Omental fat pad (tissue), 4 donors: ENCODE measurements around the gene ALK. TPM values are rescaled to one million over a fixed set of nuclear protein-coding genes. Genes with fewer than 3 reads are reported as not detected.

ENCODE experiments used
- ATAC-seq: fragments of 150-250 bp; one replicate; pipeline ENCODE4 v1.9.1; 2016; ENCODE audit warnings: mild to moderate bottlenecking, moderate library complexity; ENCODE audit not compliant: low FRiP score
- DNase-seq: peaks from one replicate; pipeline ENCODE4 v3.0.0-alpha.2; 2019; ENCODE audit warnings: low spot score
- total RNA-seq, 4 donors: library from RNA; depleted of rRNA; stranded (reverse); fragments of >200 nt; gene quantifications; one replicate each; pipeline ENCODE4 v1.1.0, GENCODE V29; 2016
- TF ChIP-seq, protein P1 (sequence below), 3 donors: fragments of 450-650 bp; IDR thresholded peaks; one replicate each; pipeline ENCODE4 v1.5.1; 2016 to 2017; ENCODE audit warnings: antibody characterized with exemption in 3 of 3, mild to moderate bottlenecking in 3 of 3, moderate library complexity in 2 of 3

The ALK gene
- total RNA-seq, 4 donors from 2014 or later: 0.12 to 2.2 (median 0.44) TPM; not detected in 1

DNA sequence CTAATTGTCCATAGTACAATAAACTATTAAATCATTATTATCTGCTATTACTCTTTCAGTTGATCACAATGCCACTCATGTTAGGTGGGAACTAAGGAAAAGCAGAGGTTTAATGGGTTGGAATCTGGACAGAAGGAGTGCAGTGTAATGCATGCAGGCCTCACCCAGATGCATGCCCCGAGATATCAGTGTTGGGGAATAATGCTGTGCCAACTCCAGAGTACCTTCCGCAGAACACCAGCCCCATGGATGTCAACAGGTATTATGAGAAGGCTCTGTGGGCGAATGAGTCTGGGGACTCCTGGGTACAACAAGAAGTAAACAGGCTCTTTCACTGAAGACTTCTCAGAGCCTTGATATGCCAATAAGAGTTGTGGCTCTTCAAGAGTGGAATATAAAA is 377.4 kb downstream of the ALK start:
- ATAC-seq: no peak
- no peak for DNase-seq
- TF ChIP-seq, protein P1, sequence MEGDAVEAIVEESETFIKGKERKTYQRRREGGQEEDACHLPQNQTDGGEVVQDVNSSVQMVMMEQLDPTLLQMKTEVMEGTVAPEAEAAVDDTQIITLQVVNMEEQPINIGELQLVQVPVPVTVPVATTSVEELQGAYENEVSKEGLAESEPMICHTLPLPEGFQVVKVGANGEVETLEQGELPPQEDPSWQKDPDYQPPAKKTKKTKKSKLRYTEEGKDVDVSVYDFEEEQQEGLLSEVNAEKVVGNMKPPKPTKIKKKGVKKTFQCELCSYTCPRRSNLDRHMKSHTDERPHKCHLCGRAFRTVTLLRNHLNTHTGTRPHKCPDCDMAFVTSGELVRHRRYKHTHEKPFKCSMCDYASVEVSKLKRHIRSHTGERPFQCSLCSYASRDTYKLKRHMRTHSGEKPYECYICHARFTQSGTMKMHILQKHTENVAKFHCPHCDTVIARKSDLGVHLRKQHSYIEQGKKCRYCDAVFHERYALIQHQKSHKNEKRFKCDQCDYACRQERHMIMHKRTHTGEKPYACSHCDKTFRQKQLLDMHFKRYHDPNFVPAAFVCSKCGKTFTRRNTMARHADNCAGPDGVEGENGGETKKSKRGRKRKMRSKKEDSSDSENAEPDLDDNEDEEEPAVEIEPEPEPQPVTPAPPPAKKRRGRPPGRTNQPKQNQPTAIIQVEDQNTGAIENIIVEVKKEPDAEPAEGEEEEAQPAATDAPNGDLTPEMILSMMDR (IDR thresholded peaks at IDR 0.05): no peak

DNA sequence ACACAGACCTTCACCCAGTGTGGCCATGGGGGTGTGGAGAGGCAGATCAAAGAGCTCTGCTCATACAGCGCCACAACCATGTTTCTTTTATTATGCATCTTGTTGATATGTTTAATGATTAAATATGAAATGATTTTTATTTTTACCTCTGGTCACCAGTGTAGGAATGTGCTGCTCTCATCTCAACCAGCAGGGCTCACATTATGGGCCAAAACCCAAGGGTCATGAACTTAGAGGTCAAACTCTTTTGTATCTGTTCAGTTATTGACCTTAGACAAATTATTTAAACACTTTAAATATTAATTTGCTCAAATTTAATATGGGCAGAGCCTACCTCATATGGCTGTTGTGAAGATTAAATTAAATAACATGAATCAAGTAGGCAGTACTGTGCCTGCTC is 386.2 kb downstream of the ALK start:
- ATAC-seq (no peak), DNase-seq (no peak)
- TF ChIP-seq, protein P1 (IDR thresholded peaks at IDR 0.05): no peak

DNA sequence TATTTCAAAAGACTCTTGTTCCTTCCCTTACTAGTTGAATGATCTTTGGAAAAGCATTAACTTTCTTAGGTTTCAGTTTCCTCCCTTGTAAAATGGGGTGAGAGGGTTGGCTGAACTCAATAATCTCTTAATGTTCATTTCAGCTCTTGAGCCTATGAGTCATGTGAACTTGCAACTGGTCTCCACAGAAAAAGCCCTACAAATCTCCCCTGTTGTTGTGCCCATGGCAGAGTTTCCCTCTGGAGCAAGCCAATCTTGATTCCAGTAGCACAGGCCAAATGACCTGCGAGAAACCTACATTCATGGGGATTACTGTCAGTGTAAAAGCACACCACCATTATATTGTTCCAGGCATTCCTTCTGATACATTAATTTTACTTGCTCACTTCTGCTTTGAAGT is 388.9 kb downstream of the ALK start:
- DNase-seq (no peak), ATAC-seq (no peak)
- TF ChIP-seq, protein P1 (IDR thresholded peaks at IDR 0.05): no peak

DNA sequence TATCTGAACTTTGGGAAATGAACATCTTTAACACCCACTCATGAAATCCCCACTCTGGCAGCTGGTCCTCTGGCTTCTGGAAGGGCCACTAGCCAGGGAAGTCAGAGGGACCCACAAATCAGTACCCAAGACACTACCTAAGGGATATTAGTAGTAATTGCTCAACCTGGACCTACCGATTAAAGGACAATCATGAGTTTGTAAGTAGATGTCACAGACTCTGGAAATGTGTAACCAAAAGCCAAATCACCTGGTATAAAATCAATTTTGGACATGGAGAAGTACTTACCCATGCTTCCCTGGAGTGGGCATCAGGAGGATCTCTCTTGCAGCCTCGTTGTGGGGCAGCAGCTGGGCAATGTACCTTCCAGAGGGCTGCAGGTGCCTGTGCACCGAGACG is 389.8 kb downstream of the ALK start:
- TF ChIP-seq, protein P1 (IDR thresholded peaks at IDR 0.05): no peak
- ATAC-seq (no peak), DNase-seq (no peak)

DNA sequence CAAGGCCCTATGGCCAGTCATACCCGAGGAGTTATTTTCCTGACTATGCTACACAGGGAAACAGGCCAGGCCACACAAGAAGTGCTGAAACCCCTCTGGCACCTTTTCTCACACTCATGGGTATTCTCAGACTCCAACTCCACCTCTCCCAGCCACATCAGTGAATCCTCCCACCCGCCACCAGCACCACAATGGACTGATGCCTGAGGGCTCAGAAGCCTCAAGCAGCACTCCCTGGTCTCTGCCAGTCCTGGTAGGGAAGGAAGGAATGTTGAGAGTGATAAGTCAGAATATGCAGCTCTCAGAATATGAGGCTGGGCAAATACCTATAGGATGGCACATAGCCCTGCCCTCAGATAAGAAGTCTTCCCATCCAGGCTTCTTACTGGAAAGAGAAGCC is 391.1 kb downstream of the ALK start:
- ATAC-seq (no peak), DNase-seq (no peak)
- TF ChIP-seq, protein P1 (IDR thresholded peaks at IDR 0.05): no peak

DNA sequence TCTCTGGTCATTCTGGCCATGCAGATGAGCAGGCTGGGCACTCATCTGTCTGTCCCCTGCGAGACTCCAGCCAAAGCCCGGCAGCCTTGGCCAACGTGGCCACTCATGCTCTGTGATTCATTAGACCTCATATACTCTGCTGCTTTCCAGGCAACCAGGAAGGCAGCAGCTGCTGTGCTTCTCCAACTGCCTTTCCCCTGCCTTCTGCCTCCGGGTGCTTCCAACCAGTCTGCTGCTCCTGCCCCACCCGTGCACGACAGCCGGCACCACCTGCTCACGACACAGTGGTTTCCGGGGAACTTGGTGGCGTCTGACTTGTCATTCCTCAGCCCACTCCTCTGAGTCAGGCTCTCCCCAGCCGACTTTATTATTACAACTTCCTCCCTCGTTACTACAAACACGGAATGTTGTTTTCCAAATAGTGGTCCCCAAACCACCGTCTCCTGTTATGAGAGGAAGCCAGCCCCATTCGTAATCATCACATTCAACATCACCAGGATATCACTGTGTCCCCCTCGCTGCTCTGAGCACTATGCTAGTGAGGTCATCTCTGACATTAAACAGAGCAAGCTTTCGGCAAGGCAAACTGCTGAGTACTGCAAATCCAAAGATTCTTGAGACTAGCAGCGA is 392.4 kb downstream of the ALK start:
- TF ChIP-seq, protein P1 (IDR thresholded peaks at IDR 0.05): no peak
- DNase-seq (no peak), ATAC-seq (peak; percentile 9)

DNA sequence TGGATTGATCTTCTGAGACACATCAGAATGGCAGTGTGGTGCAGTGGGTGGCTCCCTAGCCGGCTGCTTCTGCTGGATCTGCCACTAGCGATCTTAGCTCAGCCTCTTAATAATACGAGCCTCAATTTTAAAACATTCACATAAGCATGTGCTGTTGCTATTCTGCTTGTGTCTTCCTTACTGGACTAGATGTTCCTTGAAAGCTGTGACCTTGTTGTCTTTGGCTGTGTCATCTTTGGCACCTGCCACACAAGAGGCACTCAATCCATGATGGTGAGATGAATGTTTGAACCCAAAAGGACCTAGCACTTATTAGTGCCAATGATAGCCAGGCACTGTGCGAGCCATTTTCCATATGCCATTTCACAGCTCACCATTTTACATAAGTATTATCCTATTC is 393.0 kb downstream of the ALK start:
- TF ChIP-seq, protein P1 (IDR thresholded peaks at IDR 0.05): no peak
- DNase-seq (no peak), ATAC-seq (no peak)
